Measurements from ENCODE around the gene NAGA.
"Not testable (repeated sequence)": the region's sequence is repeated elsewhere in the genome, so short reads cannot be mapped to it uniquely, and the experiment has no call there.

Gene NAGA

GRCh38 chr22:42108848-42109247 is 38.2 kb upstream of the NAGA start:
- TF ChIP-seq, protein P1, sequence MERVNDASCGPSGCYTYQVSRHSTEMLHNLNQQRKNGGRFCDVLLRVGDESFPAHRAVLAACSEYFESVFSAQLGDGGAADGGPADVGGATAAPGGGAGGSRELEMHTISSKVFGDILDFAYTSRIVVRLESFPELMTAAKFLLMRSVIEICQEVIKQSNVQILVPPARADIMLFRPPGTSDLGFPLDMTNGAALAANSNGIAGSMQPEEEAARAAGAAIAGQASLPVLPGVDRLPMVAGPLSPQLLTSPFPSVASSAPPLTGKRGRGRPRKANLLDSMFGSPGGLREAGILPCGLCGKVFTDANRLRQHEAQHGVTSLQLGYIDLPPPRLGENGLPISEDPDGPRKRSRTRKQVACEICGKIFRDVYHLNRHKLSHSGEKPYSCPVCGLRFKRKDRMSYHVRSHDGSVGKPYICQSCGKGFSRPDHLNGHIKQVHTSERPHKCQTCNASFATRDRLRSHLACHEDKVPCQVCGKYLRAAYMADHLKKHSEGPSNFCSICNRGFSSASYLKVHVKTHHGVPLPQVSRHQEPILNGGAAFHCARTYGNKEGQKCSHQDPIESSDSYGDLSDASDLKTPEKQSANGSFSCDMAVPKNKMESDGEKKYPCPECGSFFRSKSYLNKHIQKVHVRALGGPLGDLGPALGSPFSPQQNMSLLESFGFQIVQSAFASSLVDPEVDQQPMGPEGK (CRISPR knock-in tag; IDR thresholded peaks at IDR 0.05; ENCODE audit: borderline replicate concordance), result no peak
- TF ChIP-seq RARB (CRISPR knock-in tag; IDR thresholded peaks at IDR 0.05) (no peak), SNAI2 (CRISPR knock-in tag; IDR thresholded peaks at IDR 0.05) (no peak), ZFP30 (CRISPR knock-in tag; IDR thresholded peaks at IDR 0.05) (no peak), ESRRG (CRISPR knock-in tag; IDR thresholded peaks at IDR 0.05) (no peak), ZNF565 (CRISPR knock-in tag; conservative IDR thresholded peaks at IDR 0.05; ENCODE audit: low read depth) (no peak), ZNF8 (CRISPR knock-in tag; IDR thresholded peaks at IDR 0.05) (no peak), TOX (CRISPR knock-in tag; IDR thresholded peaks at IDR 0.05; ENCODE audit: borderline replicate concordance) (no peak), ZC3H10 (CRISPR knock-in tag; IDR thresholded peaks at IDR 0.05) (no peak), CSDC2 (CRISPR knock-in tag; IDR thresholded peaks at IDR 0.05) (no peak), POU6F1 (CRISPR knock-in tag; IDR thresholded peaks at IDR 0.05; ENCODE audit: borderline replicate concordance, low read depth) (no peak), TCF4 (CRISPR knock-in tag; IDR thresholded peaks at IDR 0.05; ENCODE audit: borderline replicate concordance) (no peak), ZFP3 (CRISPR knock-in tag; IDR thresholded peaks at IDR 0.05) (no peak), PPARA (CRISPR knock-in tag; IDR thresholded peaks at IDR 0.05; ENCODE audit: borderline replicate concordance) (no peak), BACH2 (CRISPR knock-in tag; IDR thresholded peaks at IDR 0.05; ENCODE audit: borderline replicate concordance) (no peak), ISL1 (CRISPR knock-in tag; IDR thresholded peaks at IDR 0.05) (no peak)
- TF ChIP-seq, protein P2, sequence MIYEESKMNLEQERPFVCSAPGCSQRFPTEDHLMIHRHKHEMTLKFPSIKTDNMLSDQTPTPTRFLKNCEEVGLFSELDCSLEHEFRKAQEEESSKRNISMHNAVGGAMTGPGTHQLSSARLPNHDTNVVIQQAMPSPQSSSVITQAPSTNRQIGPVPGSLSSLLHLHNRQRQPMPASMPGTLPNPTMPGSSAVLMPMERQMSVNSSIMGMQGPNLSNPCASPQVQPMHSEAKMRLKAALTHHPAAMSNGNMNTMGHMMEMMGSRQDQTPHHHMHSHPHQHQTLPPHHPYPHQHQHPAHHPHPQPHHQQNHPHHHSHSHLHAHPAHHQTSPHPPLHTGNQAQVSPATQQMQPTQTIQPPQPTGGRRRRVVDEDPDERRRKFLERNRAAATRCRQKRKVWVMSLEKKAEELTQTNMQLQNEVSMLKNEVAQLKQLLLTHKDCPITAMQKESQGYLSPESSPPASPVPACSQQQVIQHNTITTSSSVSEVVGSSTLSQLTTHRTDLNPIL (CRISPR knock-in tag; IDR thresholded peaks at IDR 0.05; ENCODE audit: low read depth), result no peak
- TF ChIP-seq, protein P3, sequence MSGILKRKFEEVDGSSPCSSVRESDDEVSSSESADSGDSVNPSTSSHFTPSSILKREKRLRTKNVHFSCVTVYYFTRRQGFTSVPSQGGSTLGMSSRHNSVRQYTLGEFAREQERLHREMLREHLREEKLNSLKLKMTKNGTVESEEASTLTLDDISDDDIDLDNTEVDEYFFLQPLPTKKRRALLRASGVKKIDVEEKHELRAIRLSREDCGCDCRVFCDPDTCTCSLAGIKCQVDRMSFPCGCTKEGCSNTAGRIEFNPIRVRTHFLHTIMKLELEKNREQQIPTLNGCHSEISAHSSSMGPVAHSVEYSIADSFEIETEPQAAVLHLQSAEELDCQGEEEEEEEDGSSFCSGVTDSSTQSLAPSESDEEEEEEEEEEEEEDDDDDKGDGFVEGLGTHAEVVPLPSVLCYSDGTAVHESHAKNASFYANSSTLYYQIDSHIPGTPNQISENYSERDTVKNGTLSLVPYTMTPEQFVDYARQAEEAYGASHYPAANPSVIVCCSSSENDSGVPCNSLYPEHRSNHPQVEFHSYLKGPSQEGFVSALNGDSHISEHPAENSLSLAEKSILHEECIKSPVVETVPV (CRISPR knock-in tag; IDR thresholded peaks at IDR 0.05), result no peak
- ATAC-seq, result no peak

DNA sequence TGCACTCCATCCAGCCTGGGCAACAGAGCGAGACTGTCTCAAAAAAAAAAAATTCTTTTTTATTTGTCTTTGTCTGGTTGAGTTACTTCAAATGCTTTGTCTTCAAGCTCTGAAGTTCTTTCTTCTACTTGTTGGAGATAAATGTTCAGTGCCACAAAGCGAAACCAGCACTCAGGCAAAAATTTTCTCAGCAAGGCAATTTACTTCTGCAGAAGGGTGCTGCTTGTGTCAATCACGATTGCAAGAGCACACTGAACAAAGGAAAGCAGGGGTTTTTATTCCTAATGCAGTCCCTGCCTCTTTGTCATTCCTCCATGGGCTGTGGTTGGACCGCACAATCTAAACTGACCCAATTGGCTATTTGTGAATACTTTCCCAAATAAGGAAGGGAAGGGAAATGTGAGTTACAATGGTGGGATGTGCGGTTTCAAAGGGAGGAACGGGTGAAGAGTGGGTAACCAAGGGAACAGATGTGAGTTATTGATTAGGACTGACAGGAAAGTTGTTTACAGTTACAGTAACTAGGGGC is 33.8 kb upstream of the NAGA start:
- ATAC-seq, result not testable (repeated sequence)

DNA sequence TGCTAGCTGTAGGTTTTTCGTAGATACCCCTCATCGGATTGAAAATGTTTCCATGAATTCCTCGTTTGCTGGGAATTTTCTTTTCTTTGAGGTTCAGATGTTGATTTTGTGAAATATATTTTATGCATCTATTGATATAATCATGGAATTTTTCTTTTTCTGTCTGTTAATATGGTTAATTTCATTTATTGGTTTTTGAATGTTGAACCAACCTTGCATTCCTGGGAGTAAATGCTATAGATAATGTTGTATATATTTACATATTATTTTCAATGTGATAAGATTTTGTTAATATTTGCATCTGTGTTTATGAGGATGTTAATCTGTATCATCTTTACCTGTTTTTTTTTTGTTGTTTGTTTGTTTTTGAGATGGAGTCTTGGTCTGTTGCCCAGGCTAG is 30.6 kb upstream of the NAGA start:
- TF ChIP-seq, protein P1 (CRISPR knock-in tag; IDR thresholded peaks at IDR 0.05; ENCODE audit: borderline replicate concordance), result no peak
- ATAC-seq, result no peak

- TF ChIP-seq BACH2 (CRISPR knock-in tag; IDR thresholded peaks at IDR 0.05; ENCODE audit: borderline replicate concordance) (no peak), ISL1 (CRISPR knock-in tag; IDR thresholded peaks at IDR 0.05) (no peak), PPARA (CRISPR knock-in tag; IDR thresholded peaks at IDR 0.05; ENCODE audit: borderline replicate concordance) (no peak)
- no peak for ATAC-seq
Measured at GRCh38 chr22:42091455-42091782, 20.8 kb upstream of the NAGA start.

Data from SK-N-SH treated with all-trans-retinoic acid at 6 μM for 48 hours (cell line).